ENCODE measurements around the gene PRKN.

Gene PRKN

GRCh38 chr6:162050579-162050978 is 677.0 kb downstream of the PRKN start:
- Histone ChIP-seq H3K27ac (ENCODE audit: extremely low read depth, low read depth, low read length) (no peak overlapping the region), H3K4me1 (ENCODE audit: control insufficient read depth, insufficient read depth, low read length) (no peaks in the 10 kb centered on the region), H3K9me3 (ENCODE audit: control insufficient read depth, insufficient read depth, low read depth, low read length) (no peaks in the 10 kb centered on the region), H3K36me3 (ENCODE audit: control insufficient read depth in 2 of 2, insufficient read depth in 1 of 2, low read length in 2 of 2) (no peaks in the 10 kb centered on the region), H3K4me3 (ENCODE audit: low read depth, low read length) (no peak overlapping the region)
- POLR2A ChIA-PET, result no interaction called here
- TF ChIP-seq WT1 (tag by site-specific recombination; IDR thresholded peaks at IDR 0.05) (no peak), ZNF146 (tag by site-specific recombination; IDR thresholded peaks at IDR 0.05) (no peak), SCRT2 (tag by site-specific recombination; IDR thresholded peaks at IDR 0.05) (no peak), SP2 (tag by site-specific recombination; IDR thresholded peaks at IDR 0.05) (no peak), PRDM1 (tag by site-specific recombination; IDR thresholded peaks at IDR 0.05) (no peak), PRDM4 (tag by site-specific recombination; IDR thresholded peaks at IDR 0.05) (no peak), KLF1 (tag by site-specific recombination; IDR thresholded peaks at IDR 0.05) (no peak), PATZ1 (tag by site-specific recombination; IDR thresholded peaks at IDR 0.05) (no peak), SP7 (tag by site-specific recombination; IDR thresholded peaks at IDR 0.05) (no peak), ZNF148 (tag by site-specific recombination; IDR thresholded peaks at IDR 0.05; ENCODE audit: borderline replicate concordance) (no peak), PBX3 (CRISPR knock-in tag; IDR thresholded peaks at IDR 0.05) (no peak), ZNF211 (tag by site-specific recombination; IDR thresholded peaks at IDR 0.05; ENCODE audit: low read depth) (no peak), AEBP2 (tag by site-specific recombination; IDR thresholded peaks at IDR 0.05; ENCODE audit: borderline replicate concordance) (no peak), ZNF560 (tag by site-specific recombination; IDR thresholded peaks at IDR 0.05; ENCODE audit: borderline replicate concordance) (no peak), TSHZ1 (tag by site-specific recombination; IDR thresholded peaks at IDR 0.05; ENCODE audit: borderline replicate concordance) (no peak), ZNF366 (tag by site-specific recombination; conservative IDR thresholded peaks at IDR 0.05) (no peak), ZNF626 (tag by site-specific recombination; IDR thresholded peaks at IDR 0.05) (no peak), ZNF423 (tag by site-specific recombination; IDR thresholded peaks at IDR 0.05) (no peak), ZBTB11 (tag by site-specific recombination; conservative IDR thresholded peaks at IDR 0.05; ENCODE audit: low read depth) (no peak), ZNF416 (tag by site-specific recombination; IDR thresholded peaks at IDR 0.05) (no peak)
- CTCF ChIA-PET, result no interaction called here
